ENCODE data around the gene RHOD. TPM values are rescaled to one million over a fixed set of nuclear protein-coding genes. Genes with fewer than 3 reads are reported as not detected.

RHOD gene
- total RNA-seq, 1 donor from 2014 or later, result 29.8 TPM

DNA sequence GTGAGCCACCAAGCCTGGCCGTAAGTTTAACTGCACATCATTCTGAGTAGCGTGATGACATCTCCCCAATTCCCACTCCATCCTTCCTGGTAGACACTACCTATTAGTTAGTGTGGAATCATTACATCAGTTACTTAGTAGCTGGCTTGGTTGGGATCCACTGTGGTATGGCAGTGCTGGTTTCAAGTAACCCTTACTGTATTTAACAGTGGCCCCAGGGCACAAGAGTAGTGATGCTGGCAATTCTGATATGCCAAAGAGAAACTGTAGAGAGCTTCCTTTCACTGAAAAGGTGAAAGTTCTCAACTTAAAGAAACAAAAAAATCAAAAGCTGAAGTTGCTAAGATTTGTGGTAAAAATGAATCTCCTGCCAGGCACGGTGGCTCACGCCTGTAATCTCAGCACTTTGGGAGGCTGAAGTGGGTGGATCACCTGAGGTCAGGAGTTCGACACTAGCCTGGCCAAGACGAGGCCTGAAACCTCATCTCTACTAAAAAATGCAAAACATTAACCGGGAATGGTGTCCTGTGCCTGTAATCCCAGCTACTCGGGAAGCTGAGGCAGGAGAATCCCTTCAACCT lies 27.2 kb downstream of the RHOD start:
- H3K79me2 ChIP-seq (ENCODE audit: insufficient read depth, low read length), result no peaks in the 10 kb centered on the region
- H2AFZ ChIP-seq (ENCODE audit: low read depth, low read length), result no peak overlapping the region
- H3K9me3 ChIP-seq (ENCODE audit: insufficient read depth, low read depth, low read length), result no peaks in the 10 kb centered on the region
- Mint-ChIP-seq H3K9me3 (ENCODE audit: unreplicated experiment) (no peaks in the 10 kb centered on the region), H3K27me3 (ENCODE audit: low read depth, unreplicated experiment) (peaks cover 2% of the 10 kb centered on the region), H3K27ac (ENCODE audit: unreplicated experiment) (no peak overlapping the region), H3K4me3 (ENCODE audit: unreplicated experiment) (no peak overlapping the region), H3K36me3 (ENCODE audit: low read depth, unreplicated experiment) (no peaks in the 10 kb centered on the region), H3K4me1 (ENCODE audit: low read depth, unreplicated experiment) (peaks cover 5% of the 10 kb centered on the region)
- TF ChIP-seq, protein P1, sequence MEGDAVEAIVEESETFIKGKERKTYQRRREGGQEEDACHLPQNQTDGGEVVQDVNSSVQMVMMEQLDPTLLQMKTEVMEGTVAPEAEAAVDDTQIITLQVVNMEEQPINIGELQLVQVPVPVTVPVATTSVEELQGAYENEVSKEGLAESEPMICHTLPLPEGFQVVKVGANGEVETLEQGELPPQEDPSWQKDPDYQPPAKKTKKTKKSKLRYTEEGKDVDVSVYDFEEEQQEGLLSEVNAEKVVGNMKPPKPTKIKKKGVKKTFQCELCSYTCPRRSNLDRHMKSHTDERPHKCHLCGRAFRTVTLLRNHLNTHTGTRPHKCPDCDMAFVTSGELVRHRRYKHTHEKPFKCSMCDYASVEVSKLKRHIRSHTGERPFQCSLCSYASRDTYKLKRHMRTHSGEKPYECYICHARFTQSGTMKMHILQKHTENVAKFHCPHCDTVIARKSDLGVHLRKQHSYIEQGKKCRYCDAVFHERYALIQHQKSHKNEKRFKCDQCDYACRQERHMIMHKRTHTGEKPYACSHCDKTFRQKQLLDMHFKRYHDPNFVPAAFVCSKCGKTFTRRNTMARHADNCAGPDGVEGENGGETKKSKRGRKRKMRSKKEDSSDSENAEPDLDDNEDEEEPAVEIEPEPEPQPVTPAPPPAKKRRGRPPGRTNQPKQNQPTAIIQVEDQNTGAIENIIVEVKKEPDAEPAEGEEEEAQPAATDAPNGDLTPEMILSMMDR (IDR thresholded peaks at IDR 0.05; ENCODE audit: insufficient read depth, low read depth, low read length), result no peak
- no peak for TF ChIP-seq EZH2 (IDR thresholded peaks at IDR 0.05; ENCODE audit: insufficient read depth, low read length)
- no peak for FAIRE-seq
- no peaks in the 10 kb centered on the region for H4K20me1 ChIP-seq (ENCODE audit: insufficient read depth, low read length)
- H3K27me3 ChIP-seq (ENCODE audit: insufficient read depth, low read length), result no peaks in the 10 kb centered on the region
- no peak overlapping the region for H3K9ac ChIP-seq (ENCODE audit: low read length)
- no peak overlapping the region for H3K27ac ChIP-seq (ENCODE audit: low read depth, low read length)
- H3K36me3 ChIP-seq (ENCODE audit: insufficient read depth, low read length), result no peaks in the 10 kb centered on the region
- H3K4me3 ChIP-seq (ENCODE audit: insufficient read depth, low read depth, low read length), result no peak overlapping the region
- no peak for DNase-seq (ENCODE audit: low read depth)
- H3K4me1 ChIP-seq (ENCODE audit: insufficient read depth, low read length), result no peaks in the 10 kb centered on the region
- no peak overlapping the region for H3K4me2 ChIP-seq (ENCODE audit: low read length)

DNA sequence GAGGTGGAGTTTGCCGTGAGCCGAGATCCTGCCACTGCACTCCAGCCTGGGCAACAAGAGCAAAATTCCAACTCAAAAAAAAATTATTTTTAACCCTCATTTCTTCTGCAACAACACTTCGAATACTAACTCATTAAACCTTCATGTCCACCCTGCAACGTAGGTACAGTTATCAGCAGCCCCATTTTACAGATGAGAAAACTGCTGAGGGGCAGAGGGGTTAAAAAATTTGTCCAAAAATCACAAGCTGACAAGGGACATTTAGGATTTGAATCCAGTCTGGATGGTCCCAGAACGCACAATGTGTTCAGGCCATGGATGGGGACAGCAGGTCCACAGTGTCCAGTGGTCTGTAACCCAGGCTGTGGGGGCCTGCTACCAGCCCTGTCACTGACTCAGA lies 29.0 kb downstream of the RHOD start:
- TF ChIP-seq EZH2 (IDR thresholded peaks at IDR 0.05; ENCODE audit: insufficient read depth, low read length), result no peak
- TF ChIP-seq, protein P1 (IDR thresholded peaks at IDR 0.05; ENCODE audit: insufficient read depth, low read depth, low read length), result no peak
- H3K4me2 ChIP-seq (ENCODE audit: low read length), result no peak overlapping the region
- H3K36me3 ChIP-seq (ENCODE audit: insufficient read depth, low read length), result no peaks in the 10 kb centered on the region
- H4K20me1 ChIP-seq (ENCODE audit: insufficient read depth, low read length), result no peaks in the 10 kb centered on the region
- no peak overlapping the region for H3K9ac ChIP-seq (ENCODE audit: low read length)
- no peaks in the 10 kb centered on the region for H3K9me3 ChIP-seq (ENCODE audit: insufficient read depth, low read depth, low read length)
- Mint-ChIP-seq H3K27me3 (ENCODE audit: low read depth, unreplicated experiment) (peaks cover 2% of the 10 kb centered on the region), H3K4me1 (ENCODE audit: low read depth, unreplicated experiment) (peaks cover 2% of the 10 kb centered on the region), H3K36me3 (ENCODE audit: low read depth, unreplicated experiment) (no peaks in the 10 kb centered on the region), H3K27ac (ENCODE audit: unreplicated experiment) (no peak overlapping the region), H3K9me3 (ENCODE audit: unreplicated experiment) (no peaks in the 10 kb centered on the region), H3K4me3 (ENCODE audit: unreplicated experiment) (no peak overlapping the region)
- no peak overlapping the region for H2AFZ ChIP-seq (ENCODE audit: low read depth, low read length)
- FAIRE-seq (no peak), DNase-seq (ENCODE audit: low read depth) (no peak)
- no peaks in the 10 kb centered on the region for H3K79me2 ChIP-seq (ENCODE audit: insufficient read depth, low read length)
- no peaks in the 10 kb centered on the region for H3K4me1 ChIP-seq (ENCODE audit: insufficient read depth, low read length)
- H3K27me3 ChIP-seq (ENCODE audit: insufficient read depth, low read length), result no peaks in the 10 kb centered on the region
- H3K27ac ChIP-seq (ENCODE audit: low read depth, low read length), result no peak overlapping the region
- H3K4me3 ChIP-seq (ENCODE audit: insufficient read depth, low read depth, low read length), result no peak overlapping the region

DNA sequence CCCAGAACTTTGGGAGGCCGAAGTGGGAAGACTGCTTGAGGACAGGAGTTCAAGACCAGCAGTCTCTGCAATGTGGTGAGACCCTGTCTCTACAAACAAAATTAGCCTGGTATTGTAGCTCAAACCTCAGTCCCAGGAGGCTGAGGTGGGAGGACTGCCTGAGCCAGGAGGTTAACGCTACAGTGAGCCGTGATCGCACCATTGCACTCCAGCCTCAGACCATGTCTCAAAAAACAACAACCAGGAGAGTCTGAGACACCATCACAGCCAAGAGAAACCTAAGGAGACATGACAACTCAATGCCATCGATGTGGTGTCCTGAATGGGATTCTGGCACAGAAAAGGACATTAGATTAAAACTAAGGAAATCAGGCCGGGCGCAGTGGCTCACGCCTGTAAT lies 34.1 kb downstream of the RHOD start:
- TF ChIP-seq EZH2 (IDR thresholded peaks at IDR 0.05; ENCODE audit: insufficient read depth, low read length), result no peak
- TF ChIP-seq, protein P1 (IDR thresholded peaks at IDR 0.05; ENCODE audit: insufficient read depth, low read depth, low read length), result no peak
- Histone ChIP-seq H3K36me3 (ENCODE audit: insufficient read depth, low read length) (no peaks in the 10 kb centered on the region), H3K4me2 (ENCODE audit: low read length) (no peak overlapping the region), H4K20me1 (ENCODE audit: insufficient read depth, low read length) (no peaks in the 10 kb centered on the region), H3K27me3 (ENCODE audit: insufficient read depth, low read length) (no peaks in the 10 kb centered on the region), H3K4me1 (ENCODE audit: insufficient read depth, low read length) (no peaks in the 10 kb centered on the region), H2AFZ (ENCODE audit: low read depth, low read length) (no peak overlapping the region), H3K4me3 (ENCODE audit: insufficient read depth, low read depth, low read length) (no peak overlapping the region), H3K27ac (ENCODE audit: low read depth, low read length) (no peak overlapping the region), H3K9ac (ENCODE audit: low read length) (no peak overlapping the region), H3K9me3 (ENCODE audit: insufficient read depth, low read depth, low read length) (no peaks in the 10 kb centered on the region), H3K79me2 (ENCODE audit: insufficient read depth, low read length) (no peaks in the 10 kb centered on the region)
- no peaks in the 10 kb centered on the region for H3K36me3 Mint-ChIP-seq (ENCODE audit: low read depth, unreplicated experiment)
- no peaks in the 10 kb centered on the region for H3K9me3 Mint-ChIP-seq (ENCODE audit: unreplicated experiment)
- FAIRE-seq (no peak), DNase-seq (ENCODE audit: low read depth) (no peak)
- no peak overlapping the region for H3K4me3 Mint-ChIP-seq (ENCODE audit: unreplicated experiment)
- no peaks in the 10 kb centered on the region for H3K4me1 Mint-ChIP-seq (ENCODE audit: low read depth, unreplicated experiment)
- H3K27me3 Mint-ChIP-seq (ENCODE audit: low read depth, unreplicated experiment), result peaks cover 3% of the 10 kb centered on the region
- no peak overlapping the region for H3K27ac Mint-ChIP-seq (ENCODE audit: unreplicated experiment)

All from astrocyte (in vitro differentiated cells and primary cell).